Muscle layer of colon (tissue), 2 donors: ENCODE results near the gene MED29.

Source experiments
- H3K27ac ChIP-seq: one replicate; pipeline ENCODE4 v1.7.0; 2013; ENCODE audit warnings: low read depth, mild to moderate bottlenecking, low read length, moderate library complexity
- H3K27me3 ChIP-seq, 2 donors: one replicate each; pipeline ENCODE4 v1.7.0; 2013; ENCODE audit warnings: low read length in 2 of 2, mild to moderate bottlenecking in 2 of 2; ENCODE audit not compliant: insufficient read depth in 2 of 2, control insufficient read depth in 1 of 2
- H3K36me3 ChIP-seq: one replicate; pipeline ENCODE4 v1.7.0; 2013; ENCODE audit warnings: mild to moderate bottlenecking, low read length; ENCODE audit not compliant: insufficient read depth
- H3K4me1 ChIP-seq: one replicate; pipeline ENCODE4 v1.7.0; 2013; ENCODE audit warnings: mild to moderate bottlenecking, low read length; ENCODE audit not compliant: insufficient read depth
- H3K4me3 ChIP-seq, 2 donors: one replicate each; pipeline ENCODE4 v1.7.0; 2013; ENCODE audit warnings: low read length in 2 of 2, low read depth in 1 of 2, mild to moderate bottlenecking in 1 of 2, moderate library complexity in 1 of 2
- H3K9ac ChIP-seq: one replicate; pipeline ENCODE4 v1.7.0; 2013; ENCODE audit warnings: low read length
- H3K9me3 ChIP-seq: one replicate; pipeline ENCODE4 v1.7.0; 2013; ENCODE audit warnings: mild to moderate bottlenecking, low read length
- donor health status: abdominal sarcoma.
- donor health status: Adenocarcinoma of cecum.

The MED29 gene

DNA sequence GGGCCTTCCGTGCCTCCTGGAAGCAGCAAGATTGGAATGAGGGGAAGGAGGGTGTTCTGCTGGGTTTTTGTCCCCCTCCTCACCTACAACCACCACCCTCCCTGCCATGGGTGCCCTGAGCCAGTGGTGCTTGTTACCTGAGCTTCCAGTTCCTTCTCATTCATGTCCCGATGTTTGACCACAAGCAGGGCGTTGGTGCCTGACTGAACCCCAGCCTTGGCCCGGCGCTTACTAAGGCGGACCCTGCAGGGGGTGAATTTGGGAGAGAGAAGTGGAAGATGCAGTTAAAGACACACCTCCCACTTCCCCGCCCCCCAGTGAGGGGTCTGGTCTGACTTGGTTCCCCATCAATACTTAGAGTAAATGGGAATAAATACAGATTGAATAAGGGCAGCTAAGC, 4.6 kb upstream of the MED29 start:
- no peaks in the 10 kb centered on the region for H3K27me3 ChIP-seq
- no peak overlapping the region for H3K9ac ChIP-seq
- no peaks in the 10 kb centered on the region for H3K9me3 ChIP-seq
- no peak overlapping the region for H3K4me3 ChIP-seq
- H3K27ac ChIP-seq: no peak overlapping the region
- peaks cover 68% of the 10 kb centered on the region for H3K36me3 ChIP-seq
- peaks cover 14% of the 10 kb centered on the region for H3K4me1 ChIP-seq

DNA sequence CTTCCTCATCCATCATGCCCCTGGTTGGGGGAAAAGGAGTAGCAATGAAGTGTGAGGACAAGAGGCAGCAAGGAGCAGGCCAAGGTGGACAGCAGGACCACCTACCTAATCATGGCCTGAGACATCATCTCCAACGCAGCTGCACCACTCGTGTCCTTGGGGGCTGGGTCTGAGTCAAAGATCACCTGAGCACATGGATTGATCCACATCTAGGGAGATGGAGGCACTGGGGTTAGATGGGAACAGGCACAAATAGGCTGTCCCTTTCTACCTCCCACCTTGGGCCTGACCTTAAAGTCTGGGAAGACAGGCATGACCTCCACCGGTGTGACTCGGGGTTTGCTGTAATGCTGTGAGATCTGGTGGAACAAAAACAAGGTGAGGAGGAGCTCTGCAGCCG, 2.5 kb upstream of the MED29 start:
- Histone ChIP-seq H3K36me3 (peaks cover 53% of the 10 kb centered on the region), H3K27ac (no peak overlapping the region), H3K4me1 (peaks cover 19% of the 10 kb centered on the region), H3K4me3 (no peak overlapping the region), H3K27me3 (no peaks in the 10 kb centered on the region), H3K9me3 (no peaks in the 10 kb centered on the region), H3K9ac (no peak overlapping the region)

DNA sequence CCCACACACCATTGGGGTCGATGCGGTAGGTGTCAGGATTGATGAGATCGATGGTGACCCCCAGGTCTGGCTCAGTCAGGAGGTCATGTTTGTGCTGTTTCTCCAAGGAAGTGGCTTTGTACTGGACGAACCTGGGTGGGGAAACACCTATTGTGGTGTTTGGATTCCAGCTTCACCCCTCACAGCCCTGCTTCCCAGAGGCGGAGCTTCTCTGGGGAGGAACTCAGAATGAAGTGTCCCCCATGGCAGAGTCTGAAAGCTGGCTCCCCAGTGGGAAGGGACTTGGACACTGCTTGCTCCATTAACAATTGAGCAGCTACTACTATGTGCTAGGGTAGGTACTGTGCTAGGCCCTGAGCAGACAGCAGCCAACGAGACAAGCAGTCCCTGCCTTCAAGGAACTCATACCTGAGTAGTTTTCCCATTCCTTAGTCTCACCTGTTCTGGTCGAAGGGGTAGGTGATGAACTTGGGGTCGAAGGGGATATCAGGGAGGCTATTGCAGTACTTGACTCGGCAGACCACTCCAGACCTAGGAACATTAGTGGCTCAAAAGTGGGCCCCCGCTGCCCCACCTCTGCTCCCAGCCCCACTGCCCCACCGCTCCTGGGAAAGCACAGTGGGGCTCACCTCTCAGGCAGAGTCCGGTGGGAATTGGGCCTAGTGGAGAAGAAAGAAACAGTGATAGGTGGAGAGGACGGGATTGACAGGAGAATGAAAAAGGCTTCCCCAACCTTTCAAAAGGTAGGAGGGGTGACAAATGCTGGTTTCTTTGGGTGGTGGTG, 1.4 kb upstream of the MED29 start:
- Histone ChIP-seq H3K4me1 (peaks cover 19% of the 10 kb centered on the region), H3K27ac (peak overlapping the region; percentile 98), H3K36me3 (peaks cover 57% of the 10 kb centered on the region), H3K4me3 (peak overlapping the region; percentile 81 to 95), H3K27me3 (no peaks in the 10 kb centered on the region), H3K9me3 (no peaks in the 10 kb centered on the region), H3K9ac (peak overlapping the region; percentile 83)

DNA sequence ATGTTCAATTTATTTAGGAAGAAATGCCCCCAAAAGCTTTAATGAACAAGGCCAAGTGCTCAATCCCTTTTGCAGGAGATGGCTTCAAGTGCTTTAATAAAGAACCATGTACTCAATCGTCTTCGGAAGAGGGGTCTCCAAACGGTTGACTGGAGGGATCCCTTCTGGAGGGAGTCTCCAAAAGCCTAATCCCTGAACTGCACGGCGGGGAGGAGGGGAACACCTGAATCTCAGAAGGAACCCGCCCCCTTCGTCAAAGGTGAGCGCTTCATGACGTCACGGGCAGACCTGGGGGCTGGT, 777 bp upstream of the MED29 start:
- Histone ChIP-seq H3K36me3 (peaks cover 57% of the 10 kb centered on the region), H3K9me3 (no peaks in the 10 kb centered on the region)

DNA sequence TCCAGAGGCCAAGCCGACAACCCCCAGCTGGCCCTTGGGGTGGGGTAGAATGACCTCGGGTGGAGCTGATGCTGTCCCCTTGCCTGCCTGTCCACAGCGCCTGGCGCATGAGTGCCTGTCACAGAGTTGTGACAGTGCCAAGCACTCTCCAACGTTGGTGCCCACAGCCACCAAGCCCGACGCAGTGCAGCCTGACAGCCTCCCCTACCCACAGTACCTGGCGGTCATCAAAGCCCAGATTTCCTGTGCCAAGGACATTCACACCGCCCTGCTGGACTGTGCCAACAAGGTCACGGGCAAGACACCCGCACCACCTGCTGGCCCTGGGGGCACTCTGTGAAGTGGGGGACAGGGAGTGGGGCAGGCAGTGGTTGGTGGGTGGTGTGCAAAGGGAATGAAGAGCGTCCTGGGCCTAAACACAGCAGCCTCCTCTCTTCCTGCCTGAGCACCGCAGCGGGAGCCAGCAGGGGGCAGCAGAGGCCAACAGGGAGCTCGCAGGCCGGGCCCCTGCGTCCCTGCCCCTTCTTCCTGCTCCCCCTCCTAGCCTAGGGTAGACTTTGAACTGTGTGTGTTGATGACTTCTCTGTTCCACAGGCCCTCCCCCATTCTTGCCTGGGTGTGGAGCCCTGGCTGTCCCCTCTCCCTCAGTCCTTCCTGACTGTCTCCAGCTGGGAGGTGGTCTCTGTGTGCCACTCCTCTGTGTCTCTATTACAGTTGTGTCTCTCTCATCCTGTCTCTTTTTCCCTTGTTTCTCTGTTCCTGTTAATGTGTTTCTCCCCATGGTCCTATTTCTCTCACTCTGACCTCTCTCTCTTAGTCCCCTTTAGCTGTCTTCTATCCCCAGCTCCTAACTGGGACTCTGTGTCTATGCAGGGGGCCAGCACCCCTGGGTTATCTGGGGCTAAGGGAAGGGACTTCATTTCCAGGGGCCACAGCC, 6.5 kb downstream of the MED29 start:
- peak overlapping the region; percentile 64 for H3K27ac ChIP-seq
- peaks cover 19% of the 10 kb centered on the region for H3K36me3 ChIP-seq
- H3K4me1 ChIP-seq: peaks cover 36% of the 10 kb centered on the region
- peak overlapping the region; percentile 34 for H3K9ac ChIP-seq
- no peaks in the 10 kb centered on the region for H3K27me3 ChIP-seq
- no peaks in the 10 kb centered on the region for H3K9me3 ChIP-seq
- no peak overlapping the region for H3K4me3 ChIP-seq

More for the DNA sequence above, 777 bp upstream of the MED29 start:
- Histone ChIP-seq H3K4me3 (peak overlapping the region; percentile 81 to 95), H3K9ac (peak overlapping the region; percentile 83), H3K27ac (peak overlapping the region; percentile 98), H3K4me1 (peaks cover 19% of the 10 kb centered on the region), H3K27me3 (no peaks in the 10 kb centered on the region)

DNA sequence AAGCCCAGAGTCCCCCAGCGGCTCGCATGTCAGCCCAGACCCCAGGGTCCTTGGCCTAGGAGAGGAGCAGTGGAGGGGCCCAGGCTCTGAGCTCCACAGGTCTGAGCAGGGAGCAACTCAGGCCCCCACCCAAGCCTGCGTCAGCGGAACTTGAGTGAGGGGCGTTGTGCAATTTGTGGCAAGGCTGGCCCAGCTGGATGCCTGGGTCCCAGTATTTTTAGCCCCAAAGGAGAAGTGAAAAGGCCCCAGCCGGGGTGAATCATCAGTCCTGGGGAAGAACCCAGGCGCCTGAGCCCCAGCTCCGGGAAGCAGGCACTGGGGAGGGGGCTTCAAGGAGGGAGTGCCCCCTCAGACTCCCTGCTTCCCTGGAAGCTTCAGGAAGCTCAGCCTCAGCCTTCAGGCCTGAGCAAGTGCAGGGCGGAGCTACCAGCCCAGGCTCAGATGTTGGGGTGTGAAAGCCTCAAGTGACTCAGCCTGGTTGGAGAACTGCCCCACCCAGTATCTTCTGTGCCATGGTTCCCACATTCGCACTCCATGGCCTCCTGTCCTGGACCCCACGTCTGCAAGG, 7.2 kb downstream of the MED29 start:
- Histone ChIP-seq H3K9me3 (no peaks in the 10 kb centered on the region), H3K36me3 (peaks cover 16% of the 10 kb centered on the region), H3K4me1 (peaks cover 36% of the 10 kb centered on the region), H3K27ac (peak overlapping the region; percentile 64), H3K9ac (peak overlapping the region; percentile 34), H3K27me3 (no peaks in the 10 kb centered on the region), H3K4me3 (no peak overlapping the region)

DNA sequence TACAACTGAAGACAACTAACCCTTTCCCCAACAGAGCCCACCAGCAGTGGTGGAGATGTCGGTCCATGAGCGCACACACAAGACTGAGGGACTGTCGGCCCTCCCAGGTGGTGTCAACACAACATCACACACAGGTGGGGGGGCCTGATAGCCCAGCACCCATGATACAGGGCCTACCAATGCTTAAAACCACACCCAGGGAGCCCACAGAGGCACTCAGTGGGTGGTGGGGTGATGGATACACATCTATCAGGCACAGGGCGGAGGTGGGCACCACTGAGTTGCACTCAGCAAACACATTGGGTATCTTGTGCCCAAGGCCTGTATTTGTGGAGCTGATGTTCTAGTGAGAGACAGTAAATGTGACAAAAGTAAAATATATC, 8.5 kb downstream of the MED29 start:
- H3K36me3 ChIP-seq: peaks cover 7% of the 10 kb centered on the region
- no peak overlapping the region for H3K4me3 ChIP-seq
- H3K9me3 ChIP-seq: no peaks in the 10 kb centered on the region
- no peak overlapping the region for H3K9ac ChIP-seq
- no peak overlapping the region for H3K27ac ChIP-seq
- no peaks in the 10 kb centered on the region for H3K27me3 ChIP-seq
- H3K4me1 ChIP-seq: peaks cover 40% of the 10 kb centered on the region

DNA sequence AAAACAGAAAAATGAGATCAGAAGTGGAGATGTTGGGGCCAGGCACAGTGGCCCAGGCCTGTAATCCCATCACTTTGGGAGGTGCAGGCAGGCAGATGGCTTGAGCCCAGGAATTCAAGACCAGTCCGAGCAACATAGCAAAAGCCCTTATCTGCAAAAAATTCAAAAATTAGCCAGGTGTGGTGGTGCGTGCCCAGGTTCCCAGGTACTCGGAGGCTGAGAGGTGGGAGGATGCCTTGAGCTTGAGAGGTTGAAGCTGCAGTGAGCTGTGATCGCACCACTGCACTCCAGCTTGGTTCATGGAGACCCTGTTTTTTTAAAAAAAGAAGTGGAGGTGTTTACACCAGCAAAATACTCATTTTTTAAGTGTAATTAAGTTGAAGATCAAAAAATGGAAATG, 8.9 kb downstream of the MED29 start:
- H3K27me3 ChIP-seq: no peaks in the 10 kb centered on the region
- no peak overlapping the region for H3K4me3 ChIP-seq
- H3K36me3 ChIP-seq: peaks cover 4% of the 10 kb centered on the region
- peaks cover 40% of the 10 kb centered on the region for H3K4me1 ChIP-seq
- no peaks in the 10 kb centered on the region for H3K9me3 ChIP-seq
- no peak overlapping the region for H3K27ac ChIP-seq
- H3K9ac ChIP-seq: no peak overlapping the region

DNA sequence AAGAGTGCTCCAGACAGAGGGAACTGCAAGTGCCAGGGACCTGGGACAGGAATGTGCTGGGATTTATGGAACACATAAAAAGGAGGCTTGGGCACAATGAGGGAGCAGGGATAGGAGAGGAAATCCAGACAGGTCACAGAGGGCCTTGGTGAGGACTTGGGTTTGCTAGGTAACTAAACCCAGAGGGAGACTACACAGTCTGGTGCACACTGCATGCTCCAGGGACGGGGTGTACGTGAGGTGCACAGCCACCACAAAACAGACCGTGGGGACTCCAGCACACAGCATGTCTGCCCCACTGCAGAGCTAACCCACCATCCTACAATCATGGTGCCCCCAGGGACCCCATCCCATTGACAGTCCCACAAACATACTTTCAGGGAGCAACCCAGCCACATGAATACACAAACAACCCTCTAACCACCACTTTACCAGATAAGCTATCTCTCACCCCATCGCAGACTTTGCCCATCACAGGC, 9.9 kb downstream of the MED29 start:
- no peaks in the 10 kb centered on the region for H3K36me3 ChIP-seq
- H3K4me1 ChIP-seq: peaks cover 47% of the 10 kb centered on the region
- H3K9ac ChIP-seq: no peak overlapping the region
- H3K9me3 ChIP-seq: no peaks in the 10 kb centered on the region
- H3K4me3 ChIP-seq: no peak overlapping the region
- peak overlapping the region; percentile 99 for H3K27ac ChIP-seq
- no peaks in the 10 kb centered on the region for H3K27me3 ChIP-seq

DNA sequence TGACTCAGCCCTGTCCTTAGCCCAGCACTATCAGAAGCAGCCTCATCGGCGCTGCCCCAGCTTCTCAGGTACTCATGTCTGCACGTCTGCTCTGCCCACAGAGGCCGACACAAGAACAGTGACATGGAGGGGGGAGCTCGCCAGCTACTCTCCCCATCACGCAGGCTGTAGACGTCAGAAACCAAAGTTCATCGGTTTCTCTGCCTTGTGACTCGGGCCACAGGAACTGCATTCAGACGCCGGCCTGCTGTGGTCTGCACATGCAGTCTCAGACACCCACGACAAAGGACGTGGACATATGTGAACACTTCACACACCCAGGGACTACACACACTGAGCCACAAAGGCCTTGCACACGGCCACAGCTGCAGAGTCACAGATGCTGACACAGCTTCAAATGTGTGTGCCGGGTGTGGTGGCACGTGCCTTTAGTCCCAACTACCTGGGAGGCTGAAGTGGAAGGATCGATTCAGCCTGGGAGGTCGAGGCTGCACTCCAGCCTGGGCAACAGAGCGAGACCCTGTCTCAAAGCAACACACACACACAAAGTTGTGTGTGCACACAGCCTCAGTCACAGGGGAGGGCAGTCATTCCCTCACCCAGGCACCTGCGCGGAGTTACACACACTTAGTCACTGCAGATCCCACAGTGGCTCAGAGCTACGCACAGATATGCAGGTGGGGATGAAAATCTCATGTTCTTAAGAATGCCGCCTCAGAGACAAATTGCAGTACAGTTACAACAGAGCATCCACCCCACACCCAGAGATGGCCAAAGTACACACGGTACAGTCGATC, 10.6 kb downstream of the MED29 start:
- Histone ChIP-seq H3K4me3 (peak overlapping the region in 1 of 2 donors; percentile 39), H3K27ac (peak overlapping the region; percentile 99), H3K9me3 (no peaks in the 10 kb centered on the region), H3K27me3 (no peaks in the 10 kb centered on the region), H3K4me1 (peaks cover 50% of the 10 kb centered on the region), H3K36me3 (no peaks in the 10 kb centered on the region), H3K9ac (peak overlapping the region; percentile 30)
